Body of pancreas (tissue), 4 donors: ENCODE measurements around the gene NPBWR2. TPM values are rescaled to one million over a fixed set of nuclear protein-coding genes. Genes with fewer than 3 reads are reported as not detected.

Experiments used
- ATAC-seq: fragments of 150-250 bp; one replicate; pipeline ENCODE4 v1.9.1; 2016
- DNase-seq, 4 donors: peaks; one replicate each; pipeline ENCODE4 v3.0.0-alpha.2; 2019
- H3K27ac ChIP-seq, 4 donors: fragments of 200-600 bp; sonication (generic); 1 replicate in 3 of 4; 2 replicates in 1 of 4; pipeline versions ENCODE4 v1.5.1 to v1.6.1; 2016 to 2019; ENCODE audit warnings: mild to moderate bottlenecking in 1 of 4, mixed read lengths in 1 of 4, moderate library complexity in 1 of 4
- H3K27me3 ChIP-seq, 2 donors: fragments of 200-600 bp; sonication (generic); one replicate each; pipeline ENCODE4 v1.6.0; 2016; ENCODE audit warnings: mild to moderate bottlenecking in 1 of 2
- H3K36me3 ChIP-seq, 2 donors: fragments of 200-600 bp; sonication (generic); replicated peaks in 1 of 2; 2 replicates each; pipeline ENCODE4 v1.5.1; 2016; ENCODE audit warnings: low read depth in 2 of 2; ENCODE audit not compliant: insufficient read depth in 1 of 2
- H3K4me1 ChIP-seq: fragments of 200-600 bp; sonication (generic); one replicate; pipeline ENCODE4 v1.6.0; 2016
- H3K4me3 ChIP-seq, 2 donors: fragments of 200-600 bp; sonication (generic); 1 replicate in 1 of 2; 2 replicates in 1 of 2; pipeline ENCODE4 v1.5.1; 2016 to 2019
- H3K9me3 ChIP-seq, 3 donors: fragments of 200-600 bp; sonication (generic); 1 replicate in 2 of 3; 2 replicates in 1 of 3; pipeline ENCODE4 v1.5.1; 2016
- CTCF ChIP-seq, 7 experiments: fragments of 450-650 bp in 4 of 7; fragments of 200-600 bp in 3 of 7; sonication (generic) in 3 of 7; IDR thresholded peaks; one replicate each; pipeline ENCODE4 v1.5.1; 2016 to 2019; ENCODE audit warnings: antibody characterized with exemption in 7 of 7
- POLR2A ChIP-seq, 3 donors: fragments of 450-650 bp; IDR thresholded peaks; one replicate each; pipeline ENCODE4 v1.6.1; 2016; ENCODE audit warnings: antibody characterized with exemption in 3 of 3, mild to moderate bottlenecking in 2 of 3
- WGBS, 2 donors: methylation state at CpG; one replicate each; pipeline ENCODE4 v1.1.5; 2017; 5-methylcytosine and 5-hydroxymethylcytosine counted together
- intact Hi-C: fragments of 100-400 bp; cut with DNase I; formaldehyde crosslinking; loops from one replicate; pipeline ENCODE4 v1.15.1; 2023
- total RNA-seq, 2 donors: library from RNA; depleted of rRNA; stranded (reverse); fragments of >200 nt; gene quantifications; one replicate each; pipeline ENCODE4 v1.1.0, GENCODE V29; 2016

Gene NPBWR2
- total RNA-seq: not detected

GRCh38 chr20:64106981-64107735 lies at the start of gene NPBWR2:
Gene NPBWR2, minus strand, starts transcription at chr20:64107565. Its CDS starts 734 bp downstream, at chr20:64106831.
- Histone ChIP-seq H3K27me3 (no peaks in the 10 kb centered on the region), H3K4me3 (no peak within 1 kb of the TSS), H3K9me3 (no peaks in the 10 kb centered on the region), H3K36me3 (no peaks in the 10 kb centered on the region), H3K4me1 (peaks cover 7% of the 10 kb centered on the region), H3K27ac (no peak within 1 kb of the TSS)
- TF ChIP-seq POLR2A (IDR thresholded peaks at IDR 0.05): no peak
- intact Hi-C loops: no loop called here
- ATAC-seq (no peak), DNase-seq (peak in 2 of 4 donors; percentile 4 to 9)
- WGBS, 2 donors: 59 to 75% methylated on average over 6 to 22 of the region's 22 CpGs

- Histone ChIP-seq H3K4me3 (no peak overlapping the region), H3K4me1 (no peaks in the 10 kb centered on the region), H3K36me3 (no peaks in the 10 kb centered on the region), H3K27ac (no peak overlapping the region), H3K27me3 (no peaks in the 10 kb centered on the region), H3K9me3 (no peaks in the 10 kb centered on the region)
- 67 to 68% methylated on average over 8 to 9 of the region's 9 CpGs for WGBS, 2 donors
- TF ChIP-seq POLR2A (IDR thresholded peaks at IDR 0.05): no peak
- DNase-seq: no peak
- intact Hi-C loops: no loop called here
- ATAC-seq: no peak
These were observed 48.9 kb upstream of the NPBWR2 start for GRCh38 chr20:64156136-64156885.

- no peaks in the 10 kb centered on the region for H3K27me3 ChIP-seq
- no peak for ATAC-seq
These were observed 48.1 kb upstream of the NPBWR2 start for GRCh38 chr20:64155258-64156135.

GRCh38 chr20:64154590-64155257 lies 47.4 kb upstream of the NPBWR2 start:
- intact Hi-C loops: no loop called here
- no peak for DNase-seq
- Histone ChIP-seq H3K4me3 (no peak overlapping the region), H3K9me3 (no peaks in the 10 kb centered on the region), H3K36me3 (no peaks in the 10 kb centered on the region), H3K27ac (no peak overlapping the region), H3K4me1 (no peaks in the 10 kb centered on the region), H3K27me3 (no peaks in the 10 kb centered on the region)
- 72% methylated on average over 9 of the region's 9 CpGs; no CpG with 5 or more reads in 1 of the 2 donors for WGBS, 2 donors
- TF ChIP-seq CTCF (IDR thresholded peaks at IDR 0.05): no peak
- TF ChIP-seq POLR2A (IDR thresholded peaks at IDR 0.05): no peak
- no peak for ATAC-seq

More at GRCh38 chr20:64155258-64156135, 48.1 kb upstream of the NPBWR2 start:
- H3K4me3 ChIP-seq: no peak overlapping the region
- no peaks in the 10 kb centered on the region for H3K4me1 ChIP-seq
- H3K9me3 ChIP-seq: no peaks in the 10 kb centered on the region
- H3K27ac ChIP-seq: no peak overlapping the region
- no peak for DNase-seq
- intact Hi-C loops: no loop called here
- WGBS, 2 donors: 48 to 58% methylated on average over 12 to 21 of the region's 22 CpGs
- no peaks in the 10 kb centered on the region for H3K36me3 ChIP-seq
- TF ChIP-seq CTCF (IDR thresholded peaks at IDR 0.05): no peak
- TF ChIP-seq POLR2A (IDR thresholded peaks at IDR 0.05): no peak

GRCh38 chr20:64153861-64154589 lies 46.7 kb upstream of the NPBWR2 start:
- TF ChIP-seq CTCF (IDR thresholded peaks at IDR 0.05) (no peak), POLR2A (IDR thresholded peaks at IDR 0.05) (no peak)
- WGBS, 2 donors: 86% methylated on average over 2 to 20 of the region's 20 CpGs
- no peak for DNase-seq

More at GRCh38 chr20:64153861-64154589, 46.7 kb upstream of the NPBWR2 start:
- Histone ChIP-seq H3K9me3 (no peaks in the 10 kb centered on the region), H3K4me1 (no peaks in the 10 kb centered on the region), H3K4me3 (no peak overlapping the region), H3K36me3 (no peaks in the 10 kb centered on the region), H3K27ac (no peak overlapping the region), H3K27me3 (no peaks in the 10 kb centered on the region)
- no peak for ATAC-seq
- intact Hi-C loops: no loop called here
